G401 (cell line): ENCODE measurements around the gene TIMP3. TPM values are rescaled to one million over a fixed set of nuclear protein-coding genes. Genes with fewer than 3 reads are reported as not detected.

Experiments
- DNase-seq: peaks from one replicate; pipeline ENCODE4 v3.0.0-alpha.2; 2015; ENCODE audit warnings: low spot score
- in situ Hi-C: cut with HindIII; loops from 2 replicates; pipeline ENCODE4 v1.10.0; 2016; ENCODE audit warnings: low sequenced_read_pairs, mixed read lengths
- total RNA-seq: library from RNA; depleted of rRNA; stranded (reverse); fragments of >200 nt; shearing (Covaris generic); gene quantifications from 2 replicates; pipeline ENCODE4 v1.2.3, GENCODE V29; 2014

Gene TIMP3
- total RNA-seq, 1 experiment from 2014 or later = not detected

GRCh38 chr22:32804531-32805360 lies 3.2 kb downstream of the TIMP3 start:
- in situ Hi-C loops = no loop called here
- DNase-seq = no peak

DNA sequence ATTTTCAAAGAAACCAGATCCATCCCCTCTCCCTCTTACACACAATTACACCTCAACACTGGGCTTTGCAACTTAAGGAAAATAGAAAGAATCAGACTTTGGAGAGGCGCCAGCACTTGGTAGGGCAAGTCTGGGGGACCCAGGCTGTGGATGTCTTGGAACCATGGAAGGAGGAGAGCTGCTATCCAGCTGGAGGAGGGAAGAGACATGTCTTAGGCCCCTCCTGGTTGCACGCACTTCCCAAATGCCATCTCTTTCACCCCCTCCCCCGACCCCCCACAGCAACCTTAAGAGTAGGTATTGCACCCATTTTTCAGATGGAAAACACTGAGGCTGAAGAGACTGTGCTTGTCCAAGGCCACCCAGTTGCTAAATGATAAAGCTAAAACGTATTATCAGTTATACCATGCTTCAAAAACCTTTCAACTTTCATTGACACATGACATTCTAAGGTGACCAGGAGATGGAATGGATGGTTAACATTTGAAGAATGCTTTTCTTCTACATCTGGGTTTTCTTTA lies 3.9 kb downstream of the TIMP3 start:
- DNase-seq = no peak
- in situ Hi-C loops = no loop called here

GRCh38 chr22:32806296-32806695 lies 4.8 kb downstream of the TIMP3 start:
- in situ Hi-C loops = no loop called here
- DNase-seq = no peak

DNA sequence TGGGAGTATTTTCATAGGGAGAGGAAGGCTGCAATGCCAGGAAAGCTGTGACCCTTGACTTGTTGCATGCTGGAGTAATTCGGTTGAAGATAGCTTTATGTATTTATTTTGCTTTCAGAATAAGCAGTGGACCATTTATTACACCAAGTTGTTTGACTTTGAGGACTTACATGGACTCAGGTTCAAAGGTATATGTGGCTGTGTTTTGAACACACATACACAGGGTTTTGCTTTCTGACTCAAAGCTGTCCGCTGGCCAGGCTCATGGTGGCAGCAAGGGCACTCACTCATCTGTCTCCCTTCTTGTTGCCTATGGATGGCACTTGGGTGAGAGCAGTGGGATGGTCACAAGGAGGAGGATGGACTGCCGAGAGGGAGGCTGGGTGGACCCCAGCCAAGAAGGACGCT lies 6.5 kb downstream of the TIMP3 start:
- in situ Hi-C loops = no loop called here
- no peak for DNase-seq

GRCh38 chr22:32809786-32810554 lies 8.5 kb downstream of the TIMP3 start:
- DNase-seq = no peak
- in situ Hi-C loops = no loop called here

DNA sequence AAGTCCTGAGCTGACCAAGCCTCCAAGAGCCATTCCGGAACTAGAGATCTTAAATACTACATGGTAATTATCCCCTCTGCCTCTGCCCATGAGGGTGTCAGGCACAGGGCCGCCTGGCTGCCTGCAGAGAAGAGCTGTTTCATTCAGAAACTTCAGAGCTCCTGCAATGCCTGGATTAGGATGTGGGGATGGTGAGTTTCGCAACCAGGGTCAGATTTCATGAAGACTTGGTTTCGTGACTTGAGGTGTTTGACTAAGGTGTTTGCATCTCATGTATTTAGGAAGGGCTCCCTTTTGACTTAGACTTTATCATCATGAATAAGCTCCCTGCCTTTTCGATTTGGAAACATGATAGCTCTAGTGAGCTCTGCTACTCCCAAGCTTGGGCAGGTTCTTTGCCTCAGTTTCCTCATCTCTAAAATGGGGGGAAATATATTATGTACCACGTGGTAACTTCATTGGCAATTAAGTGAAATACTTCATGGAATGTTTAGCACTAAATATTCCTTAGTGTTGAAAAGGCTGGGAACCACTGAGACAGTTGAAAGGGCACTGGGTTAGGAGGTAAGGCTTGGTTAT lies 9.1 kb downstream of the TIMP3 start:
- in situ Hi-C loops = no loop called here
- DNase-seq = no peak

GRCh38 chr22:32811788-32812545 lies 10.5 kb downstream of the TIMP3 start:
- in situ Hi-C loops = no loop called here
- no peak for DNase-seq

- in situ Hi-C loops = no loop called here
- DNase-seq = no peak
Measured at GRCh38 chr22:32814285-32814860, 12.9 kb downstream of the TIMP3 start.

DNA sequence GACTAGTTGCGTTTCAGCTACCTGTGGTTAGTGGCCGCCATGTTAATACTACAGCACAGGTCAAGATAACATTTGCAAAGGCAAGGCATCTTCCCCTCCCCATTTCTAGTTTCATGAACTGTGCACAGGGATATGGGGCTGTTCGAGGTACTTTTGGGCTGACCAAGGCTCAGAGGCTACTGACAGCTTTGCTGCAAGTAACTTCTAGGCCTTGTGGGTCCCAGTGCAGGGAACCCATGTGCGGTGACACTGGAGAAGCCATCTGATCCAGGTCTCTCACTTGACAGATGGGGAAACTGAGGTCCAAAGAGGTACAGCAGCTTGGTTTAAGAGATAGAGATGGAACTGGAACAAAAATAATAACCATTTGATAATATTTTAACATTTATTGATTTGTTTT lies 13.6 kb downstream of the TIMP3 start:
- no peak for DNase-seq
- in situ Hi-C loops = no loop called here

- DNase-seq = no peak
- in situ Hi-C loops = no loop called here
Measured at GRCh38 chr22:32815943-32816342, 14.4 kb downstream of the TIMP3 start.

- no peak for DNase-seq
- in situ Hi-C loops = no loop called here
Measured at GRCh38 chr22:32817137-32817730, 15.7 kb downstream of the TIMP3 start.

DNA sequence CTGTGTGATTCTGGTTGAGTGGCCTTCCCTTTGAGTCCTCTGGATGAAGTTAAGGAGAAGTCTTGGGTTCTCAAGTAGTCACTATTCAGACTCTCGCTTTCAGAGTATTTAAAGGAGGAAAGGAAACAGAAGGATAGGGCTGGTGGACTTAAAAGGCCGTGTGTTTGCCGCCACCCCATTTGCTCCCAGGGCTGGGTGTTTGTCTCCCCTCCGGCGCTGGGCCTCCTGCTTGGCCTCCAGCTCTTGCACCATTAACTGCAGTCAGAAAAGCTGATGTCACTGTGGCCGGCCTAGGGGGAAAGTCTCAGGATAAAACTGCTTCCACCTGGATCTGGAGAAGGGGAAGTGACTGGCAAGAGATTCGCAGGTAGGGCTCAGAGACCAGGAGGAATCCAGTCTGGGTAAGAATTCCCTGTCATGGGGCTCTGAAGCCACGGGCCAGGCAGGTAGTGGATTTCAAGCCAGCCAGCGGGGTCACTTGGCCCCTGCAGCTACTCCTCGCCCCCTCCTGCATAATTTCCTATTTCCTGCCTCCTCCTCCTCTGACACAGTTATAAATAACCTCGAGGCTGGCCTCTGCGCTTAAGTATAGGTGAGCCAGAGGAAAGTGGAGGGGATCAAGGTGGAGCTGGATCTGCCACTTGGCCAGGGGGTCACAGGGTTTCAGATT lies 17.1 kb downstream of the TIMP3 start:
- DNase-seq = no peak
- in situ Hi-C loops = no loop called here

GRCh38 chr22:32819120-32819519 lies 17.6 kb downstream of the TIMP3 start:
- DNase-seq = no peak
- in situ Hi-C loops = no loop called here

- in situ Hi-C loops = no loop called here
- DNase-seq = no peak
Measured at GRCh38 chr22:32820131-32821119, 18.9 kb downstream of the TIMP3 start.

DNA sequence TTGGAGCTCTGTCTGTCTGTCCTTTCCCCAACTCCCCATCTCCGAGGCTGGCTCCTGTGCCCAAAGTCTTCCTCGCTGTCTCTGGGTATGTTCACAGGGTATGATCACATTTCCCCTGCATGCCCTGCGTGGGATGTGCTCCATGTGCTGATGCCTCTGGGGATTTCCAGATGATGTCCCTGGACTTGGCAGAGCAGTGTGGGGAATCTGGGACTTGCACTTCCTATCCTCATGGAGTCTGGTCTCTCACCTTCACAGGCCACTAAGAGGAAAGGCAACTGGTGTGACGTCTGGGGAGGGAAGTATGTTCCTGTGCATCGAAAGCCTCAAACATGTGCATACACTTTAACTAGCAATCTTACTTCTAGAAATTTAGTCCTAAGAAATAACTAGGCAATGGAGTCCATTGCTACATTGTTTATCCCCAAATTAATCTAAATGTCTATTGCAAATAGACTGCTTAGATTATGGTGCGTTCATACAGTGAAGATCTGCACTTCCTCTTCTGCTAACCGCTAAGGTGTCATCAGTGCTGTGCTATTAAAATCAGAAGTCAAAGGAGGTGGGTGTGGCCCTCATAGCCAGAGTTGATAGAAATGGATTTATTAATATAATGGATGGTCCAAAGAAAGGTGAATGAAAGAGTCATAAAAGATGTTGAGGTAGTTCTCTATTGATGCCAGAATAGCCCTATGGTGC lies 20.8 kb downstream of the TIMP3 start:
- in situ Hi-C loops = no loop called here

DNA sequence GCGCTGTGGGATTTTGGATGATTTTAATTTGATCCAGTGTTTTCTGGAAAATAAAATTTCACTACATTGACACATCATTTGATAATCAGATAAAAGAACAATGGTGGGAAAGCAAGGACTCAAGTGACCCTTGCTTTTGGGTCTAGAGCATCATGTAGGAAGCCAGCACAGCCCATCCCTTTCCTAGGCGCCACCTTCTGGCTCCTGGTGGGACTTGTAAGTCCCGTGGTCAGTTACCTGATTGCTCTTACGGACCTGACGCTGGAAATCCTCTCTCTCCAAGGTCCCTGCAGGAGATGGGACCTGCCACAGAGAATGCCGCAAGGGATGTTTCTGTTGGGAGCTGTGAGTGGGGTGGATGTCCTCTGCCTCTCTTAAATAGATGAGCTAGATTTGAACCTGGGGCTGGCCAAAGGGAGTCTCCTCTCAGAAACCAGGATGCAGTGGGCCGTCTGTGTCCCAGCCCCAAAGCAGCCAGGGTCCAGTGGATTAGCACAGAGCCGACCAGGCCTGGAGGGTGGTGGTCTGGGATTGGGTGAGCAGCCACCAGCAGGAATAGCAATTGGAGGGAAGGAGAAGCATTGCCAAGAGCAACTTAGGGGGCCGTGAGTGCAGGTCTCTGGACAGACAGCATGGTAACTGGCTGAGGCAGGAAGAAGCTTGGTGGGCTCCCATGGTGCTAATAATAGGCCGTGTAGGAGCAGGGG lies 21.7 kb downstream of the TIMP3 start:
- peak; percentile 12 for DNase-seq
- in situ Hi-C loops = no loop called here

More for the DNA sequence above, 20.8 kb downstream of the TIMP3 start:
- DNase-seq = no peak
